HepG2 (cell line): ENCODE data around the gene SIGLEC10. TPM values are rescaled to one million over a fixed set of nuclear protein-coding genes. Genes with fewer than 3 reads are reported as not detected.

Experiments
- EED ChIP-seq: sonication (generic); formaldehyde crosslinking; IDR thresholded peaks from 2 replicates; pipeline ENCODE4 v1.5.0; 2020; ENCODE audit warnings: mild to moderate bottlenecking, missing genetic modification reagents
- ERF ChIP-seq: IDR thresholded peaks from 2 replicates; pipeline ENCODE4 v1.6.1; 2018; ENCODE audit warnings: missing biosample characterization, missing genetic modification reagents
- GZF1 ChIP-seq: sonication (generic); formaldehyde crosslinking; IDR thresholded peaks from 2 replicates; pipeline ENCODE4 v1.5.1; 2020; ENCODE audit warnings: mild to moderate bottlenecking, missing genetic modification reagents
- HNRNPK ChIP-seq: fragments of 200-400 bp; formaldehyde crosslinking; IDR thresholded peaks from 2 replicates; pipeline ENCODE4 v1.6.1; 2018; ENCODE audit warnings: low read length, low read depth, moderate library complexity, mild to moderate bottlenecking; ENCODE audit not compliant: poor library complexity, severe bottlenecking
- HOXA9 ChIP-seq: sonication (generic); formaldehyde crosslinking; IDR thresholded peaks from 2 replicates; pipeline ENCODE4 v1.8.1; 2022; ENCODE audit warnings: missing genetic modification reagents, mild to moderate bottlenecking, moderate library complexity, borderline replicate concordance
- JARID2 ChIP-seq: sonication (generic); formaldehyde crosslinking; IDR thresholded peaks from 2 replicates; pipeline ENCODE4 v1.8.1; 2023; ENCODE audit warnings: missing genetic modification reagents, inconsistent platforms; ENCODE audit not compliant: insufficient replicate concordance
- KDM2A ChIP-seq: sonication (generic); formaldehyde crosslinking; IDR thresholded peaks from 2 replicates; pipeline ENCODE4 v1.4.0; 2020; ENCODE audit warnings: low read depth, missing genetic modification reagents, borderline replicate concordance
- MIXL1 ChIP-seq: IDR thresholded peaks from 2 replicates; pipeline ENCODE4 v1.6.1; 2016
- MYNN ChIP-seq: sonication (generic); formaldehyde crosslinking; IDR thresholded peaks from 2 replicates; pipeline ENCODE4 v1.4.0; 2020; ENCODE audit warnings: mild to moderate bottlenecking, low read depth, missing genetic modification reagents
- NFYB ChIP-seq: sonication (generic); formaldehyde crosslinking; IDR thresholded peaks from 2 replicates; pipeline ENCODE4 v1.4.0; 2020; ENCODE audit warnings: missing genetic modification reagents
- POLR2A ChIP-seq, 2 experiments: IDR thresholded peaks; 2 replicates each; pipeline ENCODE4 v1.6.1; 2011; ENCODE audit warnings: low read depth in 2 of 2, low read length in 2 of 2, mild to moderate bottlenecking in 1 of 2, moderate library complexity in 1 of 2; ENCODE audit not compliant: insufficient read depth in 1 of 2
- RBM22 ChIP-seq: fragments of 200-400 bp; formaldehyde crosslinking; optimal IDR thresholded peaks from 2 replicates; pipeline ENCODE3; 2017; ENCODE audit warnings: mild to moderate bottlenecking, low read length, moderate library complexity
- RFXAP ChIP-seq: sonication (generic); formaldehyde crosslinking; IDR thresholded peaks from 2 replicates; pipeline ENCODE4 v1.4.0; 2020; ENCODE audit warnings: missing genetic modification reagents, borderline replicate concordance
- SAFB2 ChIP-seq: sonication (generic); formaldehyde crosslinking; IDR thresholded peaks from 2 replicates; pipeline ENCODE4 v1.5.1; 2020; ENCODE audit warnings: missing genetic modification reagents, low read depth, mild to moderate bottlenecking, borderline replicate concordance
- SIX4 ChIP-seq: sonication (generic); formaldehyde crosslinking; IDR thresholded peaks from 2 replicates; pipeline ENCODE4 v1.4.0; 2020; ENCODE audit warnings: missing genetic modification reagents
- SNAI1 ChIP-seq: sonication (generic); formaldehyde crosslinking; IDR thresholded peaks from 2 replicates; pipeline ENCODE4 v1.5.0; 2020; ENCODE audit warnings: mild to moderate bottlenecking, missing genetic modification reagents, borderline replicate concordance
- TAF1 ChIP-seq: sonication (generic); formaldehyde crosslinking; IDR thresholded peaks from 2 replicates; pipeline ENCODE4 v1.4.0; 2020; ENCODE audit warnings: missing genetic modification reagents
- TBX2 ChIP-seq: sonication (generic); formaldehyde crosslinking; IDR thresholded peaks from 2 replicates; pipeline ENCODE4 v1.5.0; 2020; ENCODE audit warnings: missing genetic modification reagents, mild to moderate bottlenecking, borderline replicate concordance
- ZBTB1 ChIP-seq: sonication (generic); formaldehyde crosslinking; IDR thresholded peaks from 2 replicates; pipeline ENCODE4 v1.4.0; 2020; ENCODE audit warnings: missing genetic modification reagents, borderline replicate concordance
- ZMYM2 ChIP-seq: sonication (generic); formaldehyde crosslinking; IDR thresholded peaks from 2 replicates; pipeline ENCODE4 v1.8.0; 2022; ENCODE audit warnings: mild to moderate bottlenecking, missing genetic modification reagents
- ZNF724P ChIP-seq: sonication (generic); formaldehyde crosslinking; IDR thresholded peaks from 2 replicates; pipeline ENCODE4 v1.8.0; 2022; ENCODE audit warnings: missing genetic modification reagents, borderline replicate concordance
- ZNF768 ChIP-seq: sonication (generic); formaldehyde crosslinking; IDR thresholded peaks from 2 replicates; pipeline ENCODE4 v1.4.0; 2020; ENCODE audit warnings: missing genetic modification reagents
- polyA plus RNA-seq, 8 experiments: library from polyadenylated mRNA; depleted of rRNA in 3 of 8; stranded (reverse) in 7 of 8; unstranded in 1 of 8; fragments of >200 nt; fragmentation: Illumina TruSeq in 4 of 8; extraction: Trizol in 4 of 8; gene quantifications; 2 replicates each; pipeline versions ENCODE4 v1.2.1 to v1.2.3, GENCODE V29; 2011 to 2016; ENCODE audit warnings: low read depth in 4 of 8, missing spikeins in 1 of 8, mixed read lengths in 1 of 8; ENCODE audit not compliant: insufficient read depth in 1 of 8
- total RNA-seq, 5 experiments: library from RNA; depleted of rRNA; stranded (reverse); fragments of >200 nt; fragmentation: Illumina TruSeq; extraction: Trizol; gene quantifications; 2 replicates each; pipeline ENCODE4 v1.2.3, GENCODE V29; 2016; ENCODE audit warnings: low read depth in 1 of 5
- TF ChIP-seq, protein P1 (sequence below): IDR thresholded peaks from 2 replicates; pipeline ENCODE4 v1.4.0; 2020; ENCODE audit warnings: mild to moderate bottlenecking, missing genetic modification reagents
- TF ChIP-seq, protein P2 (sequence below): sonication (generic); formaldehyde crosslinking; IDR thresholded peaks from 2 replicates; pipeline ENCODE4 v1.4.0; 2020; ENCODE audit warnings: low read depth, mild to moderate bottlenecking, missing genetic modification reagents

SIGLEC10 gene
- total and polyA plus RNA-seq, 2 of the 13 experiments (the other 11 are each of a cell fraction or from before 2014, with no cell fraction given): not detected

DNA sequence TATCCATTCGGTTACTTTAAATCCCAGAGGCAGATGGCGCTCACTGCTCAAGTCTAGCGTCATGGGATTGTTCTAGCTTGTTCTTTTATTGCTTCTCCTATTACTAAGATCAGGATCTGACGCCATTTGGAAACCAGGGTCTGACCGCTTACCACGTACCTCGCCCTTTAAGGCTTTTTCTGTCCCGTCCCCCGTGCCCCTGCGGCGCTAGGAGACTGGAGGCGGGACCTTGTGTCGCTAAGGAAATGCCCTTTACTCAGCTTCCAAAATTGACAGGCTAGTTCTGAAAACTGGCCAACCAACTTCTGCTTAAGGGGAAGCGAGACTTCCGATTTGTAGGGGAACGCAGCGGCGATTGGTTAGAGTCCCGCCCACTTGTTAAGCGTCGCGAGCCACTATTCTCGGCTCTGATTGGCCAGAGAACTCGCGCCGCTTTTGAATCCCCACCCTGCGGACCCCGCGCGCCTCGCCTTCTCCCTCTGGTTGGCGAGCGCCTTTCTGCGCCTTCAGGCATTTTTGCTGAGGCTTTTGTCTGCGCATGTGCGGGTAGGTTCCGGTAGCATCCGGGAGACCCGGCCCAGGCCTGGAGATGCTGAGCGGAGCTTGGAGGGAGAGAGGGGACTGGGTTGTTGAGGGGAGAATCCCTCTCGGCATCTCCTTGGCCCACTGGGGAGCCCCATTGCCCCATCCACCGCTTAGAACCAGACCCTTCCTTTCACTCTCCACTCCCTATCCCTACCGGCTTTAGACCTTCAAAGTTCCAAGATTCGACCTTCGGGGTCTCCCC lies 23.2 kb downstream of the SIGLEC10 start (continued):
- TF ChIP-seq HNRNPK: no peak
- TF ChIP-seq EED (CRISPR knock-in tag): no peak
- peak in 1 of 2 experiments; percentile 60; a peak in 2 of 4 replicates for TF ChIP-seq POLR2A (IDR thresholded peaks at IDR 0.05; ENCODE audit: insufficient read depth in 1 of 2, low read depth in 2 of 2, low read length in 2 of 2)
- no peak for TF ChIP-seq GZF1 (CRISPR knock-in tag)
- TF ChIP-seq RBM22: peak; percentile 43
- peak; percentile 76; the same call in 1 of the 2 replicates for TF ChIP-seq RFXAP (CRISPR knock-in tag)
- TF ChIP-seq TAF1: peak; percentile 42
- TF ChIP-seq SNAI1 (CRISPR knock-in tag): no peak
- TF ChIP-seq KDM2A (CRISPR knock-in tag): peak; percentile 62; the same call in 1 of the 2 replicates
- TF ChIP-seq HOXA9 (CRISPR knock-in tag): peak; percentile 89; the same call in 1 of the 2 replicates
- no peak for TF ChIP-seq SAFB2 (CRISPR knock-in tag)
- TF ChIP-seq, protein P1, sequence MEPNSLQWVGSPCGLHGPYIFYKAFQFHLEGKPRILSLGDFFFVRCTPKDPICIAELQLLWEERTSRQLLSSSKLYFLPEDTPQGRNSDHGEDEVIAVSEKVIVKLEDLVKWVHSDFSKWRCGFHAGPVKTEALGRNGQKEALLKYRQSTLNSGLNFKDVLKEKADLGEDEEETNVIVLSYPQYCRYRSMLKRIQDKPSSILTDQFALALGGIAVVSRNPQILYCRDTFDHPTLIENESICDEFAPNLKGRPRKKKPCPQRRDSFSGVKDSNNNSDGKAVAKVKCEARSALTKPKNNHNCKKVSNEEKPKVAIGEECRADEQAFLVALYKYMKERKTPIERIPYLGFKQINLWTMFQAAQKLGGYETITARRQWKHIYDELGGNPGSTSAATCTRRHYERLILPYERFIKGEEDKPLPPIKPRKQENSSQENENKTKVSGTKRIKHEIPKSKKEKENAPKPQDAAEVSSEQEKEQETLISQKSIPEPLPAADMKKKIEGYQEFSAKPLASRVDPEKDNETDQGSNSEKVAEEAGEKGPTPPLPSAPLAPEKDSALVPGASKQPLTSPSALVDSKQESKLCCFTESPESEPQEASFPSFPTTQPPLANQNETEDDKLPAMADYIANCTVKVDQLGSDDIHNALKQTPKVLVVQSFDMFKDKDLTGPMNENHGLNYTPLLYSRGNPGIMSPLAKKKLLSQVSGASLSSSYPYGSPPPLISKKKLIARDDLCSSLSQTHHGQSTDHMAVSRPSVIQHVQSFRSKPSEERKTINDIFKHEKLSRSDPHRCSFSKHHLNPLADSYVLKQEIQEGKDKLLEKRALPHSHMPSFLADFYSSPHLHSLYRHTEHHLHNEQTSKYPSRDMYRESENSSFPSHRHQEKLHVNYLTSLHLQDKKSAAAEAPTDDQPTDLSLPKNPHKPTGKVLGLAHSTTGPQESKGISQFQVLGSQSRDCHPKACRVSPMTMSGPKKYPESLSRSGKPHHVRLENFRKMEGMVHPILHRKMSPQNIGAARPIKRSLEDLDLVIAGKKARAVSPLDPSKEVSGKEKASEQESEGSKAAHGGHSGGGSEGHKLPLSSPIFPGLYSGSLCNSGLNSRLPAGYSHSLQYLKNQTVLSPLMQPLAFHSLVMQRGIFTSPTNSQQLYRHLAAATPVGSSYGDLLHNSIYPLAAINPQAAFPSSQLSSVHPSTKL (CRISPR knock-in tag): 0 out of 2 replicates have a peak, but pooled peaks have one; percentile 8
- peak; percentile 79 for TF ChIP-seq ZNF724P (CRISPR knock-in tag)
- peak; percentile 42; the same call in 1 of the 2 replicates for TF ChIP-seq ZNF768
- TF ChIP-seq ZBTB1 (CRISPR knock-in tag): no peak
- TF ChIP-seq ZMYM2 (CRISPR knock-in tag): no peak
- peak; percentile 67; the same call in 1 of the 2 replicates for TF ChIP-seq MIXL1
- peak; percentile 25 for TF ChIP-seq ERF
- peak; percentile 24 for TF ChIP-seq JARID2
- peak; percentile 73 for TF ChIP-seq TBX2 (CRISPR knock-in tag)
- TF ChIP-seq SIX4 (CRISPR knock-in tag): peak; percentile 39; the same call in 1 of the 2 replicates
- TF ChIP-seq NFYB (CRISPR knock-in tag): peak; percentile 94
- TF ChIP-seq, protein P2, sequence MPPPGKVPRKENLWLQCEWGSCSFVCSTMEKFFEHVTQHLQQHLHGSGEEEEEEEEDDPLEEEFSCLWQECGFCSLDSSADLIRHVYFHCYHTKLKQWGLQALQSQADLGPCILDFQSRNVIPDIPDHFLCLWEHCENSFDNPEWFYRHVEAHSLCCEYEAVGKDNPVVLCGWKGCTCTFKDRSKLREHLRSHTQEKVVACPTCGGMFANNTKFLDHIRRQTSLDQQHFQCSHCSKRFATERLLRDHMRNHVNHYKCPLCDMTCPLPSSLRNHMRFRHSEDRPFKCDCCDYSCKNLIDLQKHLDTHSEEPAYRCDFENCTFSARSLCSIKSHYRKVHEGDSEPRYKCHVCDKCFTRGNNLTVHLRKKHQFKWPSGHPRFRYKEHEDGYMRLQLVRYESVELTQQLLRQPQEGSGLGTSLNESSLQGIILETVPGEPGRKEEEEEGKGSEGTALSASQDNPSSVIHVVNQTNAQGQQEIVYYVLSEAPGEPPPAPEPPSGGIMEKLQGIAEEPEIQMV: peak; percentile 31; the same call in 1 of the 2 replicates
- peak; percentile 24; the same call in 1 of the 2 replicates for TF ChIP-seq MYNN (CRISPR knock-in tag)
